CD4-positive, alpha-beta T cell (primary cell): ENCODE data around the gene ZNHIT1. TPM values are rescaled to one million over a fixed set of nuclear protein-coding genes. Genes with fewer than 3 reads are reported as not detected.

Experiments
- ATAC-seq: fragments of 200-7000 bp; cut with Tn5 transposase; one replicate; pipeline ENCODE4 v1.10.0; 2022; ENCODE audit warnings: mild to moderate bottlenecking; ENCODE audit not compliant: poor library complexity
- CTCF ChIA-PET: fragments of 350-600 bp; sonication (Branson Sonifier 250); formaldehyde crosslinking; loops from one replicate; lab custom pipeline; 2021; ENCODE audit warnings: antibody characterized with exemption, inconsistent platforms; lab: Charles Lee
- POLR2A ChIA-PET: fragments of 350-600 bp; sonication (Branson Sonifier 250); formaldehyde crosslinking; loops from one replicate; lab custom pipeline; 2021; ENCODE audit warnings: antibody characterized with exemption, inconsistent platforms; lab: Charles Lee
- DNase-seq, 14 experiments: peaks; one replicate each; pipeline ENCODE4 v3.0.0-alpha.2; 2013 to 2020; ENCODE audit warnings: mixed read lengths in 2 of 14
- H3K27ac ChIP-seq, 2 donors: one replicate each; pipeline versions ENCODE4 v1.5.1 to v1.7.0; 2013; ENCODE audit warnings: low read length in 2 of 2, low read depth in 1 of 2, mild to moderate bottlenecking in 1 of 2
- H3K27me3 ChIP-seq, 2 experiments: 1 replicate in 1 of 2; 2 replicates in 1 of 2; pipeline versions ENCODE4 v1.6.1 to v1.7.0; 2013; ENCODE audit warnings: low read length in 2 of 2, control low read depth in 1 of 2, mild to moderate bottlenecking in 1 of 2, moderate library complexity in 1 of 2; ENCODE audit not compliant: insufficient read depth in 2 of 2, control insufficient read depth in 1 of 2
- H3K36me3 ChIP-seq: one replicate; pipeline ENCODE4 v1.6.1; 2013; ENCODE audit warnings: low read length, control low read depth; ENCODE audit not compliant: insufficient read depth
- H3K4me1 ChIP-seq: one replicate; pipeline ENCODE4 v1.6.1; 2013; ENCODE audit warnings: low read length, control low read depth; ENCODE audit not compliant: insufficient read depth
- H3K4me3 ChIP-seq: one replicate; pipeline ENCODE4 v1.5.1; 2013; ENCODE audit warnings: mild to moderate bottlenecking, low read length, moderate library complexity
- H3K9me3 ChIP-seq, 2 experiments: 1 replicate in 1 of 2; 2 replicates in 1 of 2; pipeline versions ENCODE4 v1.6.1 to v1.7.0; 2013; ENCODE audit warnings: low read length in 2 of 2, mild to moderate bottlenecking in 2 of 2, control low read depth in 1 of 2, moderate library complexity in 1 of 2; ENCODE audit not compliant: control insufficient read depth in 1 of 2, insufficient read depth in 1 of 2
- H3K27ac Mint-ChIP-seq: one replicate; pipeline ENCODE4 v1.8.0; 2020; ENCODE audit warnings: mixed read lengths
- H3K27me3 Mint-ChIP-seq: one replicate; pipeline ENCODE4 v1.8.0; 2021; ENCODE audit warnings: mixed read lengths
- H3K36me3 Mint-ChIP-seq: one replicate; pipeline ENCODE4 v1.8.0; 2021; ENCODE audit warnings: low read depth, mixed read lengths
- H3K4me1 Mint-ChIP-seq: one replicate; pipeline ENCODE4 v1.8.0; 2021; ENCODE audit warnings: low read depth, mixed read lengths
- H3K4me3 Mint-ChIP-seq: one replicate; pipeline ENCODE4 v1.8.0; 2020; ENCODE audit warnings: mild to moderate bottlenecking, mixed read lengths
- H3K9me3 Mint-ChIP-seq: one replicate; pipeline ENCODE4 v1.8.0; 2020; ENCODE audit warnings: mixed read lengths
- CTCF ChIP-seq: fragments of 200-600 bp; IDR thresholded peaks from one replicate; pipeline ENCODE4 v1.8.0; 2022; ENCODE audit warnings: antibody characterized with exemption, mild to moderate bottlenecking
- intact Hi-C, 2 experiments: fragments of 100-400 bp; cut with DNase I in 1 of 2; cut with micrococcal nuclease in 1 of 2; formaldehyde crosslinking; loops; one replicate each; pipeline versions ENCODE4 v1.15.1 to v1.9.0; 2023 to 2025; cut with DNase I, micrococcal nuclease
- total RNA-seq, 174 experiments: library from RNA in 2 of 174; stranded (reverse) in 2 of 174; gene quantifications; one replicate each; pipeline ENCODE4 v1.2.3 and lab custom pipeline; 2021 to 2026

The ZNHIT1 gene
- total RNA-seq, 2 experiments from 2014 or later = 28.4 to 30.6 TPM

- no peak overlapping the region for H3K4me3 ChIP-seq
- no peak overlapping the region for H3K27ac ChIP-seq
- no peak for TF ChIP-seq CTCF
- Mint-ChIP-seq H3K27me3 (peaks cover 93% of the 10 kb centered on the region), H3K4me3 (peak overlapping the region; percentile 25), H3K36me3 (no peaks in the 10 kb centered on the region), H3K4me1 (peaks cover 56% of the 10 kb centered on the region), H3K27ac (no peak overlapping the region), H3K9me3 (no peaks in the 10 kb centered on the region)
- CTCF ChIA-PET = interaction anchor here (1.7 to 2.1 kb wide), 2 partner anchors 13 to 29 kb away, joined by 4 to 9 read pairs; no protein-coding TSS in a partner anchor
- no peak for ATAC-seq
- intact Hi-C loops = no loop called here
- H3K9me3 ChIP-seq = peaks cover 0 to 36% of the 10 kb centered on the region in 2 experiments
- H3K4me1 ChIP-seq = peaks cover 58% of the 10 kb centered on the region
- POLR2A ChIA-PET = interaction anchor here (1.1 to 1.3 kb wide), 3 partner anchors 45 to 284 kb away, joined by 3 to 4 read pairs (median 3); partner anchors contain the start of genes UFSP1 and ZNHIT1
- no peaks in the 10 kb centered on the region for H3K36me3 ChIP-seq
- H3K27me3 ChIP-seq = peaks cover 96 to 100% of the 10 kb centered on the region in 2 experiments
- peak in 2 of 14 experiments; percentile 48 to 62 for DNase-seq
These were observed 44.9 kb upstream of the ZNHIT1 start for GRCh38 chr7:101172854-101173751.

DNA sequence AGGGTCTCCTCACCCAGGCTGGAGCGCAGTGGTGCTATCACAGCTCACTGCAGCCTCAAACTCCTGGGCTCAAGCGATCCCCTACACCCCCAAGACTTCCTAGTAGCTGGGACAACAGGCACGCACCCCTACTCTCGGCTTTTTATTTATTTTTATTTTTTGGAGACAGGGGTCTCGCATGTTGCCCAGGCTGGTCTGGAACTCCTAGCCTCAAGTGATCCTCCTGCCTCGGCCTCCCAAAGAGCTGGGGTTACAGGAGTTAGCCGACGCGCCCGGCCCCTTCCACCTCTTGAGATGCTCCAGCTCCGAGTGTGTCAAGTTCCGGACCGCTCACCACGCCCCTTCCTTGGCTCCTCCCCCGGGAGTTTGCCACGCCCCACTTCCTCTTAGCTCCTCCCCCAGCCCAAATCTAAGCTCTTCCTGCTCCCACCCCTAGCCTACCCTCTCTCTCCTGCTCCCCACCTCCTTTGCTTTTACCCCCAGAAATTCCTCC, 44.2 kb upstream of the ZNHIT1 start:
- no peak overlapping the region for H3K27ac Mint-ChIP-seq
- H3K4me3 ChIP-seq = no peak overlapping the region
- no peaks in the 10 kb centered on the region for H3K36me3 Mint-ChIP-seq
- peaks cover 50% of the 10 kb centered on the region for H3K4me1 Mint-ChIP-seq
- H3K4me1 ChIP-seq = peaks cover 58% of the 10 kb centered on the region
- peaks cover 96 to 99% of the 10 kb centered on the region in 2 experiments for H3K27me3 ChIP-seq
- TF ChIP-seq CTCF = no peak
- DNase-seq = peak; percentile 36 to 81 (median 55)
- intact Hi-C loops = no loop called here
- ChIA-PET POLR2A (interaction anchor here (1.1 to 1.3 kb wide), 3 partner anchors 44 to 284 kb away, joined by 3 to 4 read pairs (median 3); partner anchors contain the start of genes UFSP1 and ZNHIT1), CTCF (interaction anchor here (1.7 to 2.1 kb wide), 2 partner anchors 13 to 30 kb away, joined by 4 to 9 read pairs; no protein-coding TSS in a partner anchor)
- H3K4me3 Mint-ChIP-seq = peak overlapping the region; percentile 71
- peak; percentile 67 for ATAC-seq
- H3K9me3 ChIP-seq = peaks cover 0 to 32% of the 10 kb centered on the region in 2 experiments
- peaks cover 91% of the 10 kb centered on the region for H3K27me3 Mint-ChIP-seq
- no peaks in the 10 kb centered on the region for H3K36me3 ChIP-seq
- H3K27ac ChIP-seq = no peak overlapping the region
- no peaks in the 10 kb centered on the region for H3K9me3 Mint-ChIP-seq

DNA sequence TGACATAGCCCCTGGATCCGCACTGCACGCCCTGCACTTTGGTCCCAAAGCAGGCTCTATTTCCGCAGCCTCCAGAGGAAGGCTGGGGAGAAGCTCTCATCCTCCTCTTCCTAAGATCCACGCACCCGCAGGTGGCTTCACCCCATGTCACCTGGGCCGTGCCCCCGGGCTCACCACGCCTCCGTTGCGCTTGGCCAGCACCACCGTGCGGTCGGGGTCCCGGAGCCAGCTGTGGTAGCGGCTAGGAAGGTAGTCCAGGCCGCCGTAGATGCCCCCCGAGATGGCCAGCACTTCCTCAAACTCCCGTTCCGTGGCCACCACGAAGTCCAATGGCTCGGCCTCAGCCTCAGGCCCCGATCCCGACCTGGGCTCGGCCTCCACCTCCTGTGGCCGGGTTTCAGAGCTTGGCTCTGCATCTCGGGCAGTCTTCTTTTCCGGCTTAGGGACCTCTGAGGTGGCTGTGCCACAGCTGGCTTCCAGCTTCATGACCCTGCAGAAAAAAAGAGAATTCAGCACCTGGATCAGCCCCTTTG, 43.6 kb upstream of the ZNHIT1 start:
- POLR2A ChIA-PET = interaction anchor here (1.1 to 1.3 kb wide), 3 partner anchors 44 to 285 kb away, joined by 3 to 4 read pairs (median 3); partner anchors contain the start of genes UFSP1 and ZNHIT1
- Mint-ChIP-seq H3K4me1 (peaks cover 51% of the 10 kb centered on the region), H3K4me3 (peak overlapping the region; percentile 71), H3K27ac (no peak overlapping the region), H3K36me3 (no peaks in the 10 kb centered on the region), H3K9me3 (no peaks in the 10 kb centered on the region), H3K27me3 (peaks cover 93% of the 10 kb centered on the region)
- no peak overlapping the region for H3K4me3 ChIP-seq
- H3K9me3 ChIP-seq = peaks cover 0 to 30% of the 10 kb centered on the region in 2 experiments
- H3K4me1 ChIP-seq = peaks cover 58% of the 10 kb centered on the region
- H3K27me3 ChIP-seq = peaks cover 94 to 97% of the 10 kb centered on the region in 2 experiments
- no peak for TF ChIP-seq CTCF
- intact Hi-C loops = no loop called here
- CTCF ChIA-PET = interaction anchor here (1.7 to 2.1 kb wide), 2 partner anchors 12 to 30 kb away, joined by 4 to 9 read pairs; no protein-coding TSS in a partner anchor
- DNase-seq (no peak), ATAC-seq (no peak)
- H3K36me3 ChIP-seq = no peaks in the 10 kb centered on the region
- H3K27ac ChIP-seq = no peak overlapping the region
